Dendritic cell treated with granulocyte-macrophage colony-stimulating factor and Interleukin-4, amounts not matched to agents 40 ng/mL and 50 ng/mL, for 4 days (primary cell): Measurements from ENCODE around the gene GLIS1.

Source experiments
- H3K27ac Mint-ChIP-seq: one replicate; pipeline ENCODE4 v1.8.0; 2022; ENCODE audit warnings: mild to moderate bottlenecking, mixed read lengths
- H3K27me3 Mint-ChIP-seq: one replicate; pipeline ENCODE4 v1.8.0; 2022; ENCODE audit warnings: mild to moderate bottlenecking, mixed read lengths
- H3K36me3 Mint-ChIP-seq: one replicate; pipeline ENCODE4 v1.8.0; 2022; ENCODE audit warnings: low read depth, mixed read lengths
- H3K4me1 Mint-ChIP-seq: one replicate; pipeline ENCODE4 v1.8.0; 2022; ENCODE audit warnings: low read depth, mixed read lengths
- H3K4me3 Mint-ChIP-seq: one replicate; pipeline ENCODE4 v1.8.0; 2022; ENCODE audit warnings: mild to moderate bottlenecking, moderate library complexity, mixed read lengths
- H3K9me3 Mint-ChIP-seq: one replicate; pipeline ENCODE4 v1.8.0; 2022; ENCODE audit warnings: mixed read lengths
- intact Hi-C: fragments of 100-400 bp; cut with micrococcal nuclease; formaldehyde crosslinking; loops from one replicate; pipeline ENCODE4 v1.15.0; 2022

GLIS1 gene

DNA sequence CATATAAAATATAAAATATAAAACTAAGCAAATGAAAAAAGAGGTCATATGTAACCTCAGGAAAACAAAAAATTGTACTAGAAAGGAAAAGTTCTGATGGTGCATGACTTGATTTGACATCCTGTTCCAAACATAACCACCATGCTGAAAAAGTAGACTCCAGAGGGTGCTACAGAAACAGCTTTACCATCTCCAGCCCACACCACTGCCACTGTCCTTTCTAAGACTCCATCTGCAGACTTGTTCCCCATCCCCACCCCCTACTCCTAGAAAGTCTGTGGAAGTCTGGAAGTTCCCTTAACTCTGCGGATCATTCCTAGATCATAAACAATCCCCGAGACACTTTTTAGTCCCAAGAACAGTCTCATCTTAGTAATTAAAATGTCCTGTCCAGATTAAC is 20.5 kb downstream of the GLIS1 start:
- Mint-ChIP-seq H3K4me1 (no peaks in the 10 kb centered on the region), H3K9me3 (no peaks in the 10 kb centered on the region), H3K4me3 (no peak overlapping the region), H3K36me3 (no peaks in the 10 kb centered on the region), H3K27me3 (peaks cover 1% of the 10 kb centered on the region), H3K27ac (no peak overlapping the region)
- intact Hi-C loops = no loop called here

DNA sequence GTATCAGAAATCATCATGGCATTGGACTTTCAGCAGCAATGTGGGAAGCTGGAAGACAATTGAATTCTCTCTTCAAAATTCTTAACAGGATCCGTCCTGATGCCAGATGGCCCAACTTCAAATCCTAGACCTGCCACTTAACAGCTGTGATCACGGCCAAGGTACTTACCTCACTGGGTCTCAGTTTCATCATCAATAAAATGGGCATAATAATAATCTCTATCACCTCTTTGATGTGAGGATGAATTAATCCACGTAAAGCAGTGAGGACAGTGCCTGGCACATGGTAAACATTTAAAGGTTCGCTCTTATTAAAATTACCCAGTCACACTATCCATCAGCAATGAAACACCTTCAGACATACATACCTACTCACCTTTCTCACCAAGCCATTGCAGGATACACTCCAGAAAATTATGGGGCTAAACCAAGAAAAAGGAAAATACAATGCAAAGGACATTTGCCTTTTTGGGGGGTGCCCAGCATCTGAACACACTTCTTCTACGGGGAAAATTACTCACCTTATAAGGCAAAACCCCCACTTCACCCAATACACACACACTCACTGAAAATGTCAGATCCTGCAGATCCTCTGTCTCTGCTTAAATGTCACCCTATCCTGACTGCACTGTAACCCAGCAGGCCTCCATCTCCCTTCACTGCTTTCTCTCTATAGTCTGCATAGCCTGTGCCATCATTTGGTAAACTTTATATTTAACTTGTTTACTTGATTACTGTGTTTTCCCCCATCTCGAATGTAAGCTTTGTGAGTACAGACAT is 21.7 kb downstream of the GLIS1 start:
- intact Hi-C loops = no loop called here
- Mint-ChIP-seq H3K27me3 (peaks cover 1% of the 10 kb centered on the region), H3K4me1 (no peaks in the 10 kb centered on the region), H3K4me3 (no peak overlapping the region), H3K9me3 (no peaks in the 10 kb centered on the region), H3K27ac (no peak overlapping the region), H3K36me3 (no peaks in the 10 kb centered on the region)

DNA sequence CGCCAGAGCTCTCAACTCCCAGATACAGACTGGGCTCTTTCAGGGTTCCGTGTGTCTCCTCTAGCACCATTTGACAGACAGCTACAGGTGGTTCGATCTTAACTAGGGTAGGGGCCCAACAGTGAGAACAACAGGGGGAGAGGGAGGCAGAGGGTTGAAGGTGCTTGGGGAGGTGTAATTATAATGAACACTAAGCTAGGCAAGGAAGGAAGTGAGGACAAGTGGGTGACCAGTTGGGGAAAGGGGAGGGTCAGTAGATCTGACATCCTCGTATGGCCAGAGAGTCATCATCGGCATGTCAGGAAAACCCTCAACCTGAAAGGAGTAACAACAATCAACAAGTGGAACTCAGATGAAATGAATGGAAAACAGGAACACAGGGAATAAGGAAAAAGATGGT is 22.8 kb downstream of the GLIS1 start:
- H3K36me3 Mint-ChIP-seq = no peaks in the 10 kb centered on the region
- H3K4me3 Mint-ChIP-seq = no peak overlapping the region

DNA sequence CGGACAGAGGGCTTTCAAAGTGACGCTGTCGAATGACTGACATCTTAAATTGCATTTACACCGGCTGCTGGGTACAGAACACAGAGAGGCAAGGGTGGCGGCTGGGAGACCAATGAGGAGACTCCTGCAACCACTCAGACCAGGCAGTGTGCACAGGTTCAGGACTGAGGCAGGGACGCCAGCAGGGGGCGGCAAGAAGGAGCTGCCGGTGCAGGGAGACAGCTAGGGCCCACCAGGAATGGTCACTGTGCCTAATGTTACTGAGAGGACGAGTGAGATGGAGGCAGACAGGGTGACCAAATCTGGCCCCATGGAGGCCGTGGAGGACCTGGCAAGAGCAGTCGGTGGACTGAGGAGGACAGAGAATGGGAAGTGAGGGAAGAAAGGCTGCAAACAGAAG is 23.5 kb downstream of the GLIS1 start:
- H3K4me3 Mint-ChIP-seq = no peak overlapping the region
- no peaks in the 10 kb centered on the region for H3K4me1 Mint-ChIP-seq
- H3K36me3 Mint-ChIP-seq = no peaks in the 10 kb centered on the region
- H3K9me3 Mint-ChIP-seq = no peaks in the 10 kb centered on the region
- intact Hi-C loops = no loop called here
- no peak overlapping the region for H3K27ac Mint-ChIP-seq
- H3K27me3 Mint-ChIP-seq = peaks cover 1% of the 10 kb centered on the region

More for the DNA sequence above, 22.8 kb downstream of the GLIS1 start:
- no peaks in the 10 kb centered on the region for H3K4me1 Mint-ChIP-seq
- no peaks in the 10 kb centered on the region for H3K9me3 Mint-ChIP-seq
- H3K27ac Mint-ChIP-seq = no peak overlapping the region
- intact Hi-C loops = no loop called here
- H3K27me3 Mint-ChIP-seq = peaks cover 1% of the 10 kb centered on the region

DNA sequence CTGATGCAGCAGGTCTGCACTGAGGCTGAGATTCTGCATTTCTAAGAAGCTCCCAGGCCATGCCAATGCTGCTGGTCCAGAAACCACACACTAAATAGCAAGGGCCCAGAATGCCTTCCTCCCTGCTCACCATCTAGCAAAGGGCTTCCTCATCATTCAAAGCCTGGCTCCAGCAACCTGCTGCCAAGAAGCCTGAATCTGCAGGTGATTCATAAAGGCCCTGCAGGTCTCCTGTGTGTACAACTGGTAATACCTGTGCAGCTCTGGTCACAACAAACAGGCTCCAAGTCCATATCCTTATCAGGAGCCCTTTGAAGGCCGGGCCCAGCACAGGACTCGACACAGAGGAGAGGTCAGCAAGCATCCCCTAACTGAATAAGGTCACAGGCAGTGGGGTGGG is 26.7 kb downstream of the GLIS1 start:
- H3K36me3 Mint-ChIP-seq = no peaks in the 10 kb centered on the region
- no peaks in the 10 kb centered on the region for H3K9me3 Mint-ChIP-seq
- H3K27me3 Mint-ChIP-seq = no peaks in the 10 kb centered on the region
- intact Hi-C loops = no loop called here
- H3K4me1 Mint-ChIP-seq = no peaks in the 10 kb centered on the region
- no peak overlapping the region for H3K4me3 Mint-ChIP-seq
- H3K27ac Mint-ChIP-seq = no peak overlapping the region

DNA sequence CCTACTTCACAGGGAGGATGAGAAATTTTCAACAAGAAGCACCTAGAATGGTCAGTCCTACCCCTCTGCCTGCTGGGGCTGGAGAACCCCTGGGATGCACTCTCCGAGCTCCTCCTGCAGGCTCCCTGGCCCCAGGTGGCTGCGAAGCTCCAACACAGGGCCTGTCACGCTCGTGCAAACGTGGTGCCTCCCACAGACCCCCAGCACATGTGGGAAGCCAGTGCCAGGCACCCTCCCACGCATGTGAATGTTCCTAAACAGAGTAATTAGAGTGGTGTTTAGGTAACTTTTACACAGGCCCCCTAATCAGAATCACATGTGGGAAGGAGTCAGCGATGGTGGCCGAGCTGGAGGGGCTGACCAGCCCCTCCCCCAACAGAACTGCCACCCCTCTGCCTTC is 28.4 kb downstream of the GLIS1 start:
- no peaks in the 10 kb centered on the region for H3K27me3 Mint-ChIP-seq
- no peaks in the 10 kb centered on the region for H3K9me3 Mint-ChIP-seq
- no peak overlapping the region for H3K4me3 Mint-ChIP-seq
- intact Hi-C loops = no loop called here
- no peaks in the 10 kb centered on the region for H3K4me1 Mint-ChIP-seq
- H3K27ac Mint-ChIP-seq = no peak overlapping the region
- H3K36me3 Mint-ChIP-seq = no peaks in the 10 kb centered on the region

DNA sequence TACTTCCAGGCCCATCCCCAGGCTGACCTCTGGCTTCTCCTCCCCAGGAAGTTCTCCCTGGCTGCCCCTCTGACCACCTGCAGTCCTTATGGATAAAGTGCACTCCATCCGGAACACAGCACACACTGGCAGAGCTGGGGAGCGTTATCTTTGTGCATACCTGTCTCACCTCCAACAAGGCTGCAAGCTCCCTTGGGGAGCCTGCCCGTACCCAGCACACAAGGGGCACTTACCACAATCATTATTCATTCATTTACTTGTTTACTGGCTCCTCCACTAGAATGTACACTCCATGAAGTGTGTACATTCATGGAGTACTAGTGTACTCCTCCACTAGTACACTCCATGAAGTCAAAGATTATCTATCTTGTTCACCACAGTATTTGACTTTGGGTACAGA is 30.3 kb downstream of the GLIS1 start:
- H3K4me1 Mint-ChIP-seq = no peaks in the 10 kb centered on the region
- H3K4me3 Mint-ChIP-seq = no peak overlapping the region
- no peaks in the 10 kb centered on the region for H3K36me3 Mint-ChIP-seq
- H3K27me3 Mint-ChIP-seq = no peaks in the 10 kb centered on the region
- no peak overlapping the region for H3K27ac Mint-ChIP-seq
- no peaks in the 10 kb centered on the region for H3K9me3 Mint-ChIP-seq
- intact Hi-C loops = no loop called here

DNA sequence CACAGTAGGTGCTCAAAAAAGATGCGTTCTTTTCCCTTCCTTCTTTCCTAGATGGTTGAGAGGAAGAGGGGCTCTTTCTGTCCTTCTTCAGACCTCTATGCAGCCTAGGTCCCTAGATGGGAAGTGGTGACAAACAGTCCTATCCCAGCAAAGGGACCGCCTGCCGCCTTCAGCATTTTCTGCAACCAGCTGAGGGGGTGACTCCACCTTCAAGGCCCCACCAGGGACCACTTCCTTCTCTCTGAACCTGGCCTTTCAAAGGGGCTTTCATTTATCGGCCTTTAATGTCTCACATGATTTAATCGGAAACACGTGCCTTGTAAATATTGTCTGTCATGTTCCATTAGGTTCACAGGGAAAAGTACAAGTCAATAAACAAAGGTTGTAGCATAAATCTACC is 32.6 kb downstream of the GLIS1 start:
- Mint-ChIP-seq H3K27me3 (no peaks in the 10 kb centered on the region), H3K4me3 (no peak overlapping the region), H3K4me1 (no peaks in the 10 kb centered on the region), H3K27ac (no peak overlapping the region), H3K36me3 (no peaks in the 10 kb centered on the region), H3K9me3 (no peaks in the 10 kb centered on the region)
- intact Hi-C loops = no loop called here

DNA sequence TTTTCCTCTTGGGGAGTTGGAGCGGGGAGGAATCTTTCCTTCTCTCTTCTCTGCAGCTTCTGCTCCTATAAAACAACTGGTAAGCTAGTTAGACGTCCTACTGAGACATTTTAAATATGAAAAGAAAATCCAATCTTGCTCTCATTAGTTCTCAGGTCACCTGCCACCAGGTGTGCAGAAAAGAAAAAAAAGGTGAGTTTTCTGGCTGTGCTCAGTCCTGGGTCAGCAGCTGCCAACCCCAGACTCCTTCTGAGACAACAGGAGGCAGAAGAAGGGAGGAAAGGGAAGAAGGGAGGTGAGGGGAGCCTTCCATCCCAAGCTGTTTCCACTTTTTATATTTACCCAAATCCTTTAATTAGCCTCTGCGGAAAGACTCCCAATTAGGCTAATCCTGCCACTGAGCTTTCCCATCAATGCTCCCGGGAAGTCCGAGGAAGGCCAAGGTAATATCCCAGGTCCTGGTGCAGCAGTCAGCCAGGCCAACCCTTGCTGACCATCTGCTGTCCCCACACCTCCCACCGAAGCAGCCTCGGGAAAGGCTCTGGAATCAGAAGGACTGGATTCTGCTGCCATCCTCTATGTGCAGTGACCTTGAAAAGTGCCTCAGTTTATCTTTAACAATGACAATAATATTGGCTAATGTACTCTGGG is 33.4 kb downstream of the GLIS1 start:
- intact Hi-C loops = no loop called here
- H3K36me3 Mint-ChIP-seq = no peaks in the 10 kb centered on the region
- no peak overlapping the region for H3K4me3 Mint-ChIP-seq
- no peaks in the 10 kb centered on the region for H3K4me1 Mint-ChIP-seq
- no peak overlapping the region for H3K27ac Mint-ChIP-seq
- no peaks in the 10 kb centered on the region for H3K9me3 Mint-ChIP-seq
- H3K27me3 Mint-ChIP-seq = no peaks in the 10 kb centered on the region

DNA sequence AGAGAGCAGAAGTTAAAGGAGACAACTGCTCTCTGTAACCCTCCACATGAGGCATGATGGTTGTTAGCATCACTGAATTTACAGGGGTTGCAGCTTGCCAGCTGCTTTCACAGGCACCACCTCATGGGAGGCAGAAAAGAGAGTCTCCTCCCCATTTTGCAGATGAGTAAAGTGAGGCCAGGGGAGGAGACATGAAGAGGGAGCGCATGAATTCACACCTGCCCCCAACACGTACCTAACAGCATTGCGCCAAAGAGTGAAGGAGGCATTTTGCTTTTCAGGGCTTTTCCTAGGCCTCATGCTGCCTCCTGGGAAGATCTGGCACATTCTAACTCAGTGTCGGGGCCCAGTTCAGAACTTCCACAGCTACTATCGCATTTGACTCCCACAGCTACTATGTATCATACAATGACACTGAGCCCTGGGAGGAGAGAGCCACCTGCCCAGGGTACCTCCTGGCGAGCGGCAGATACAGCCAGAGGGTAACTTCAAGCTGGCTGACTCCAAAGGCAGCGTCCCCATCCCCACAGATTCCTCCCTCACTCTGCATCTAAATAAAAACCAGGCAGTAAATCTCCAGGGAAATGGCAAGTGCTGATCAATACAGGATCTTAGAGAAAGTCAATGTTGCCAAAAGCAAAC is 34.0 kb downstream of the GLIS1 start:
- intact Hi-C loops = no loop called here
- H3K27me3 Mint-ChIP-seq = no peaks in the 10 kb centered on the region
- H3K4me1 Mint-ChIP-seq = no peaks in the 10 kb centered on the region
- H3K36me3 Mint-ChIP-seq = no peaks in the 10 kb centered on the region
- no peaks in the 10 kb centered on the region for H3K9me3 Mint-ChIP-seq
- no peak overlapping the region for H3K4me3 Mint-ChIP-seq
- H3K27ac Mint-ChIP-seq = no peak overlapping the region

DNA sequence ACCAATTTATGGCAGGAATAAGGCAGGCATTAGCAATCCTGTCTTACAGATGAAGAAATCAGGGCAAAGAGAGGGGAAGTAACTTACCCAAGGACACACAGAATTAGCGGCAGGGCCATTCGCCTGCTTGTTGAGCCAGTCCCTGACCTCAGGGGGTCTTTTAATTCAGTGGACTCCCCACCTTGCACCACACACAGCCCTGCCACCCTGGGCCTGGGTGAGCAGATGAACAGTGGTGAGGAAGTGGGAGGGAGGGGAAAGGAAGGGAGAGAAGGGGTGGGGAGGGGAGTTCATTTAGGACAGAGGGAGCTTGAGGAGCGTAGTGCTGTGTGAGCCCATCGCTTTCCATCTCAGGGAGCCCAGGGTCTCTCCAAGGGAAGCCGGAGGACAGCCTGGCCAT is 34.7 kb downstream of the GLIS1 start:
- no peaks in the 10 kb centered on the region for H3K27me3 Mint-ChIP-seq
- H3K9me3 Mint-ChIP-seq = no peaks in the 10 kb centered on the region
- no peaks in the 10 kb centered on the region for H3K4me1 Mint-ChIP-seq
- no peaks in the 10 kb centered on the region for H3K36me3 Mint-ChIP-seq
- intact Hi-C loops = no loop called here
- no peak overlapping the region for H3K27ac Mint-ChIP-seq
- no peak overlapping the region for H3K4me3 Mint-ChIP-seq

DNA sequence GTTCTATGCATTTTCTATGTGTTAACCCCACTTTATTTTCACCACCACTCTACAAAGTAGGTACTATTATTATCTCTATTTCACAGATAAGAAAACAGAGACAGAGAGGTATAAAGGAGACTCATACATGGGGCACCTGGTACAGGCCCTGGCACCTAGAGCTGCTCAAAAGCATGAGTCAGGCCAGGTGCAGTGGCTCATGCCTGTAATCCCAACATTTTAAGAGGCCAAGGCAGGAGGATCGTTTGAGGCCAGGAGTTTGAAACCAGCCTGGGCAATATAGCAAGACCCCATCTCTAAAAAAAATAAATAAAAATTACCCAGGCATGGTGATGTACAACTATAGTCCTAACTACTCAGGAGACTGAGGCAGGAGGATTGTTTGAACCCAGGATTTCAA is 35.8 kb downstream of the GLIS1 start:
- Mint-ChIP-seq H3K9me3 (no peaks in the 10 kb centered on the region), H3K4me1 (no peaks in the 10 kb centered on the region), H3K36me3 (no peaks in the 10 kb centered on the region), H3K27me3 (peaks cover 6% of the 10 kb centered on the region), H3K27ac (no peak overlapping the region), H3K4me3 (no peak overlapping the region)
- intact Hi-C loops = no loop called here

DNA sequence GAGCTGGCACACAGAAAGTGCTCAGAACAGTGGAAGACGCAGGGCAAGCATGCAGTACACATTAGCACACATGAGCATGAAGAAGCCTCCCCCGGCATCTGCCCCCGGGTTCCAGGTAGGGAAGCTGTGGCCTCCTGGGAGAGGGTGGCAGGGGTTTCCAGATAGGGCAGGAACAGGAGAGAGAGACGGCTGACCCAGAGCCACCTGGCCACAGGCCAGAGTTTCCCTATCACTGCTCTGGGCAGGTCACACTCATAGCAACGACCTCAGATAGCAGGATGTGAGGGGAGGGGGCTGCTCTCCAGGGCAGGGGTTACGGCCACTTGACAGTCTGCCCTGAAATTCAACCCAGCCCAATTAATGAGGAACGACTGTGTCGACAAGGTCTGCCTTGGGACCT is 36.6 kb downstream of the GLIS1 start:
- intact Hi-C loops = no loop called here
- Mint-ChIP-seq H3K4me1 (no peaks in the 10 kb centered on the region), H3K27me3 (peaks cover 8% of the 10 kb centered on the region), H3K27ac (no peak overlapping the region), H3K4me3 (no peak overlapping the region), H3K36me3 (no peaks in the 10 kb centered on the region), H3K9me3 (no peaks in the 10 kb centered on the region)

DNA sequence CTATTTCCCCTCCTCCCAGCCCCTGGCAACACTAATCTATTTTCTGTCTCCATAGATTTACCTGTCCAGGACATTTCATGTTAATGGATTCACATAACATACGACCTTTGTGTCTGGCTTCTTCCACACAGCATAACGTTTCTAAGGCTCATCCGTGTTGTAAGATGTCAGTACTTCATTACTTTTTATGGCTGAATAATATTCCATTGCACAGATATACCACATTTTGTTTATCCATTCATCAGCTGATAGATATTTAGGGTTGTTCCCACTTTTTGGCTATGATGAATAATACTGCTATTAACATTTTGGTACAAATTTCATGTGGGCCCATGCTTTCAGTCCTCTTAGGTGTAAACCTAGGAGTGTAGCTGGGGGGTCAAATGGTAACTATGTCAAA is 38.2 kb downstream of the GLIS1 start:
- Mint-ChIP-seq H3K4me3 (no peak overlapping the region), H3K9me3 (no peaks in the 10 kb centered on the region), H3K27me3 (peaks cover 8% of the 10 kb centered on the region), H3K27ac (no peak overlapping the region), H3K36me3 (no peaks in the 10 kb centered on the region), H3K4me1 (peaks cover 6% of the 10 kb centered on the region)
- intact Hi-C loops = no loop called here
